K562 (cell line): ENCODE data around the gene GBF1. TPM values are rescaled to one million over a fixed set of nuclear protein-coding genes. Genes with fewer than 3 reads are reported as not detected.

Source experiments
- HDGF ChIP-seq: fragments of 450-650 bp; IDR thresholded peaks from 2 replicates; pipeline ENCODE4 v1.6.1; 2016
- LARP7 ChIP-seq: fragments of 450-650 bp; IDR thresholded peaks from 2 replicates; pipeline ENCODE4 v1.6.1; 2016
- NCOA2 ChIP-seq, 2 experiments: fragments of 450-650 bp; IDR thresholded peaks; 2 replicates each; pipeline ENCODE4 v1.6.1; 2018; ENCODE audit warnings: mild to moderate bottlenecking in 2 of 2, moderate library complexity in 1 of 2; ENCODE audit not compliant: partially characterized antibody in 2 of 2
- POLR2AphosphoS5 ChIP-seq: IDR thresholded peaks from 2 replicates; pipeline ENCODE4 v1.6.1; 2011; ENCODE audit warnings: mild to moderate bottlenecking, low read depth, low read length, moderate library complexity; ENCODE audit not compliant: control insufficient read depth, insufficient read depth
- SMAD1 ChIP-seq: fragments of 150-350 bp; IDR thresholded peaks from 2 replicates; pipeline ENCODE4 v1.6.1; 2014; ENCODE audit warnings: low read length, low read depth; ENCODE audit not compliant: partially characterized antibody
- SNRNP70 ChIP-seq: fragments of 200-400 bp; formaldehyde crosslinking; optimal IDR thresholded peaks from 2 replicates; pipeline ENCODE3; 2017; ENCODE audit warnings: low read depth, low read length
- SUPT5H ChIP-seq: fragments of 450-650 bp; IDR thresholded peaks from 2 replicates; pipeline ENCODE4 v1.6.1; 2016
- ZBTB7A ChIP-seq: IDR thresholded peaks from 2 replicates; pipeline ENCODE4 v1.6.1; 2011; ENCODE audit warnings: low read depth, mild to moderate bottlenecking, low read length, moderate library complexity, borderline replicate concordance; ENCODE audit not compliant: control insufficient read depth
- ZNF184 ChIP-seq: sonication (generic); formaldehyde crosslinking; IDR thresholded peaks from 2 replicates; pipeline ENCODE4 v1.5.0; 2020; ENCODE audit warnings: missing genetic modification reagents
- ZNF324 ChIP-seq: fragments of 250-450 bp; sonication (Bioruptor Pico); IDR thresholded peaks from 2 replicates; pipeline ENCODE4 v1.4.0; 2020; ENCODE audit warnings: mild to moderate bottlenecking
- ZNF384 ChIP-seq: IDR thresholded peaks from 2 replicates; pipeline ENCODE4 v1.6.1; 2012; ENCODE audit warnings: low read depth, low read length, improper control_type of control experiment
- polyA plus RNA-seq, 8 experiments: library from polyadenylated mRNA; depleted of rRNA in 4 of 8; stranded (reverse) in 5 of 8; unstranded in 3 of 8; fragments of >200 nt; fragmentation: Nextera tagmentation in 2 of 8; fragmentation: Illumina TruSeq in 1 of 8; extraction: Ambion mirVana in 2 of 8; extraction: Trizol in 1 of 8; gene quantifications; 2 replicates each; pipeline versions ENCODE4 v1.2.1 to v1.2.3, GENCODE V29; 2011 to 2014; ENCODE audit warnings: inconsistent platforms in 1 of 8, missing spikeins in 1 of 8
- total RNA-seq, 7 experiments: library from RNA; depleted of rRNA in 6 of 7; stranded (reverse); fragments of >200 nt in 6 of 7; fragmentation: Illumina TruSeq in 2 of 7; extraction: Trizol in 2 of 7; gene quantifications; 2 replicates each; pipeline versions ENCODE4 v1.2.1 to v1.2.3, GENCODE V29; 2011 to 2021; ENCODE audit warnings: low replicate concordance in 1 of 7
- TF ChIP-seq, protein P1 (sequence below): fragments of 450-650 bp; formaldehyde crosslinking; IDR thresholded peaks from 2 replicates; pipeline ENCODE4 v1.4.0; 2020; ENCODE audit warnings: mild to moderate bottlenecking, moderate library complexity
- TF ChIP-seq, protein P2 (sequence below): conservative IDR thresholded peaks from 2 replicates; pipeline ENCODE4 v1.6.1; 2011; ENCODE audit warnings: low read depth, mild to moderate bottlenecking, low read length; ENCODE audit not compliant: control insufficient read depth
- TF ChIP-seq, protein P3 (sequence below): sonication (generic); formaldehyde crosslinking; IDR thresholded peaks from 2 replicates; pipeline ENCODE4 v1.8.0; 2023; ENCODE audit warnings: mild to moderate bottlenecking, missing genetic modification reagents
- TF ChIP-seq, protein P4 (sequence below): fragments of 450-650 bp; IDR thresholded peaks from 2 replicates; pipeline ENCODE4 v1.6.1; 2017; ENCODE audit warnings: antibody characterized with exemption, mild to moderate bottlenecking
- TF ChIP-seq, protein P5 (sequence below): IDR thresholded peaks from 2 replicates; pipeline ENCODE4 v1.6.1; 2011; ENCODE audit not compliant: insufficient read length; ENCODE audit errors: extremely low read depth

The GBF1 gene
- total and polyA plus RNA-seq, 9 of the 15 experiments (the other 6 are each of a cell fraction or from before 2014, with no cell fraction given), result 0.69 to 28.0 (median 10.3) TPM

DNA sequence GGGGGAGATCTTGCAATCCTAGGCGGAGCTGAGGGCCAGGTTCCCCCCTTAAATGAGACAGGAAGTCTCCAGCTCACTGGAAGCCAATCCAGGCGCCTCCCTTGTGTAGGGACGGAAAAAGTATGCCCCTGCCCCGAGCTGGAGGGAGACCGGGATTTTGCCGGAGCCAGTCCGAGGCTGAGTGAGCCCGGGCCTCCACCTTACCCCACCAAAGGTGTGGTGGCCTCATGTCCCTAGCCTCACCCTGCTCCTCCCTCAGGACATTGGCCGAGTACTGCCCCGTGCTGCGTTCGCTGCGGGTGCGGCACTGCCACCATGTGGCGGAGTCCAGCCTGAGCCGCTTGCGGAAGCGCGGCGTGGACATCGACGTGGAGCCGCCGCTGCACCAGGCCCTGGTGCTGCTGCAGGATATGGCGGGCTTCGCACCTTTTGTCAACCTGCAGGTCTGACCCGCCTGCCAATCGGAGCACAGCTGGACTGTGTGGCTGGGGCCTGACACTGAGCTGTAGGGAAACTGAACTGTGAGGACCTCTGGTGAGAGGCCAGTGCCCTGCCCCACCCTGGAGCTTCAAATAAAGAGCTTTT, 177.3 kb downstream of the GBF1 start (continued):
- TF ChIP-seq, protein P1, sequence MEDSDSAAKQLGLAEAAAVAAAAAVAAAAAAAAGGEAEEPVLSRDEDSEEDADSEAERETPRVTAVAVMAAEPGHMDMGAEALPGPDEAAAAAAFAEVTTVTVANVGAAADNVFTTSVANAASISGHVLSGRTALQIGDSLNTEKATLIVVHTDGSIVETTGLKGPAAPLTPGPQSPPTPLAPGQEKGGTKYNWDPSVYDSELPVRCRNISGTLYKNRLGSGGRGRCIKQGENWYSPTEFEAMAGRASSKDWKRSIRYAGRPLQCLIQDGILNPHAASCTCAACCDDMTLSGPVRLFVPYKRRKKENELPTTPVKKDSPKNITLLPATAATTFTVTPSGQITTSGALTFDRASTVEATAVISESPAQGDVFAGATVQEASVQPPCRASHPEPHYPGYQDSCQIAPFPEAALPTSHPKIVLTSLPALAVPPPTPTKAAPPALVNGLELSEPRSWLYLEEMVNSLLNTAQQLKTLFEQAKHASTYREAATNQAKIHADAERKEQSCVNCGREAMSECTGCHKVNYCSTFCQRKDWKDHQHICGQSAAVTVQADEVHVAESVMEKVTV (CRISPR knock-in tag), result peak; percentile 11; the same call in 1 of the 2 replicates
- TF ChIP-seq SUPT5H (no peak), NCOA2 (IDR thresholded peaks at IDR 0.05; ENCODE audit: partially characterized antibody in 2 of 2) (no peak), ZNF184 (no peak), ZBTB7A (no peak), SNRNP70 (no peak), LARP7 (no peak), ZNF324 (CRISPR knock-in tag) (no peak), POLR2AphosphoS5 (no peak), SMAD1 (peak; percentile 56), ZNF384 (peak; percentile 35; the same call in 1 of the 2 replicates), HDGF (no peak)
- TF ChIP-seq, protein P2, sequence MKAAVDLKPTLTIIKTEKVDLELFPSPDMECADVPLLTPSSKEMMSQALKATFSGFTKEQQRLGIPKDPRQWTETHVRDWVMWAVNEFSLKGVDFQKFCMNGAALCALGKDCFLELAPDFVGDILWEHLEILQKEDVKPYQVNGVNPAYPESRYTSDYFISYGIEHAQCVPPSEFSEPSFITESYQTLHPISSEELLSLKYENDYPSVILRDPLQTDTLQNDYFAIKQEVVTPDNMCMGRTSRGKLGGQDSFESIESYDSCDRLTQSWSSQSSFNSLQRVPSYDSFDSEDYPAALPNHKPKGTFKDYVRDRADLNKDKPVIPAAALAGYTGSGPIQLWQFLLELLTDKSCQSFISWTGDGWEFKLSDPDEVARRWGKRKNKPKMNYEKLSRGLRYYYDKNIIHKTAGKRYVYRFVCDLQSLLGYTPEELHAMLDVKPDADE, result peak; percentile 37; the same call in 1 of the 2 replicates
- TF ChIP-seq, protein P3, sequence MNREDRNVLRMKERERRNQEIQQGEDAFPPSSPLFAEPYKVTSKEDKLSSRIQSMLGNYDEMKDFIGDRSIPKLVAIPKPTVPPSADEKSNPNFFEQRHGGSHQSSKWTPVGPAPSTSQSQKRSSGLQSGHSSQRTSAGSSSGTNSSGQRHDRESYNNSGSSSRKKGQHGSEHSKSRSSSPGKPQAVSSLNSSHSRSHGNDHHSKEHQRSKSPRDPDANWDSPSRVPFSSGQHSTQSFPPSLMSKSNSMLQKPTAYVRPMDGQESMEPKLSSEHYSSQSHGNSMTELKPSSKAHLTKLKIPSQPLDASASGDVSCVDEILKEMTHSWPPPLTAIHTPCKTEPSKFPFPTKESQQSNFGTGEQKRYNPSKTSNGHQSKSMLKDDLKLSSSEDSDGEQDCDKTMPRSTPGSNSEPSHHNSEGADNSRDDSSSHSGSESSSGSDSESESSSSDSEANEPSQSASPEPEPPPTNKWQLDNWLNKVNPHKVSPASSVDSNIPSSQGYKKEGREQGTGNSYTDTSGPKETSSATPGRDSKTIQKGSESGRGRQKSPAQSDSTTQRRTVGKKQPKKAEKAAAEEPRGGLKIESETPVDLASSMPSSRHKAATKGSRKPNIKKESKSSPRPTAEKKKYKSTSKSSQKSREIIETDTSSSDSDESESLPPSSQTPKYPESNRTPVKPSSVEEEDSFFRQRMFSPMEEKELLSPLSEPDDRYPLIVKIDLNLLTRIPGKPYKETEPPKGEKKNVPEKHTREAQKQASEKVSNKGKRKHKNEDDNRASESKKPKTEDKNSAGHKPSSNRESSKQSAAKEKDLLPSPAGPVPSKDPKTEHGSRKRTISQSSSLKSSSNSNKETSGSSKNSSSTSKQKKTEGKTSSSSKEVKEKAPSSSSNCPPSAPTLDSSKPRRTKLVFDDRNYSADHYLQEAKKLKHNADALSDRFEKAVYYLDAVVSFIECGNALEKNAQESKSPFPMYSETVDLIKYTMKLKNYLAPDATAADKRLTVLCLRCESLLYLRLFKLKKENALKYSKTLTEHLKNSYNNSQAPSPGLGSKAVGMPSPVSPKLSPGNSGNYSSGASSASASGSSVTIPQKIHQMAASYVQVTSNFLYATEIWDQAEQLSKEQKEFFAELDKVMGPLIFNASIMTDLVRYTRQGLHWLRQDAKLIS, result no peak
- TF ChIP-seq, protein P4, sequence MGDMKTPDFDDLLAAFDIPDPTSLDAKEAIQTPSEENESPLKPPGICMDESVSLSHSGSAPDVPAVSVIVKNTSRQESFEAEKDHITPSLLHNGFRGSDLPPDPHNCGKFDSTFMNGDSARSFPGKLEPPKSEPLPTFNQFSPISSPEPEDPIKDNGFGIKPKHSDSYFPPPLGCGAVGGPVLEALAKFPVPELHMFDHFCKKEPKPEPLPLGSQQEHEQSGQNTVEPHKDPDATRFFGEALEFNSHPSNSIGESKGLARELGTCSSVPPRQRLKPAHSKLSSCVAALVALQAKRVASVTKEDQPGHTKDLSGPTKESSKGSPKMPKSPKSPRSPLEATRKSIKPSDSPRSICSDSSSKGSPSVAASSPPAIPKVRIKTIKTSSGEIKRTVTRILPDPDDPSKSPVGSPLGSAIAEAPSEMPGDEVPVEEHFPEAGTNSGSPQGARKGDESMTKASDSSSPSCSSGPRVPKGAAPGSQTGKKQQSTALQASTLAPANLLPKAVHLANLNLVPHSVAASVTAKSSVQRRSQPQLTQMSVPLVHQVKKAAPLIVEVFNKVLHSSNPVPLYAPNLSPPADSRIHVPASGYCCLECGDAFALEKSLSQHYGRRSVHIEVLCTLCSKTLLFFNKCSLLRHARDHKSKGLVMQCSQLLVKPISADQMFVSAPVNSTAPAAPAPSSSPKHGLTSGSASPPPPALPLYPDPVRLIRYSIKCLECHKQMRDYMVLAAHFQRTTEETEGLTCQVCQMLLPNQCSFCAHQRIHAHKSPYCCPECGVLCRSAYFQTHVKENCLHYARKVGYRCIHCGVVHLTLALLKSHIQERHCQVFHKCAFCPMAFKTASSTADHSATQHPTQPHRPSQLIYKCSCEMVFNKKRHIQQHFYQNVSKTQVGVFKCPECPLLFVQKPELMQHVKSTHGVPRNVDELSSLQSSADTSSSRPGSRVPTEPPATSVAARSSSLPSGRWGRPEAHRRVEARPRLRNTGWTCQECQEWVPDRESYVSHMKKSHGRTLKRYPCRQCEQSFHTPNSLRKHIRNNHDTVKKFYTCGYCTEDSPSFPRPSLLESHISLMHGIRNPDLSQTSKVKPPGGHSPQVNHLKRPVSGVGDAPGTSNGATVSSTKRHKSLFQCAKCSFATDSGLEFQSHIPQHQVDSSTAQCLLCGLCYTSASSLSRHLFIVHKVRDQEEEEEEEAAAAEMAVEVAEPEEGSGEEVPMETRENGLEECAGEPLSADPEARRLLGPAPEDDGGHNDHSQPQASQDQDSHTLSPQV, result peak; percentile 88
- TF ChIP-seq, protein P5, sequence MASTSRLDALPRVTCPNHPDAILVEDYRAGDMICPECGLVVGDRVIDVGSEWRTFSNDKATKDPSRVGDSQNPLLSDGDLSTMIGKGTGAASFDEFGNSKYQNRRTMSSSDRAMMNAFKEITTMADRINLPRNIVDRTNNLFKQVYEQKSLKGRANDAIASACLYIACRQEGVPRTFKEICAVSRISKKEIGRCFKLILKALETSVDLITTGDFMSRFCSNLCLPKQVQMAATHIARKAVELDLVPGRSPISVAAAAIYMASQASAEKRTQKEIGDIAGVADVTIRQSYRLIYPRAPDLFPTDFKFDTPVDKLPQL, result no peak
